DOHH2 (cell line): ENCODE data around the gene RAB26.

ENCODE experiments used
- H3F3A ChIP-seq: fragments of 200-600 bp; sonication (generic), shearing (Covaris generic); 2 replicates; pipeline ENCODE4 v1.6.0; 2016; ENCODE audit warnings: antibody characterized with exemption, mild to moderate bottlenecking; ENCODE audit not compliant: control insufficient read depth, insufficient read depth
- H3K27ac ChIP-seq: fragments of 200-600 bp; sonication (generic); 2 replicates; pipeline ENCODE4 v1.5.1; 2014; ENCODE audit warnings: low read depth, mild to moderate bottlenecking, low read length, moderate library complexity
- H3K27me3 ChIP-seq: fragments of 200-600 bp; sonication (generic); 2 replicates; pipeline ENCODE4 v1.6.1; 2014; ENCODE audit warnings: mild to moderate bottlenecking, low read length, mixed read lengths; ENCODE audit not compliant: control insufficient read depth
- H3K36me3 ChIP-seq: fragments of 200-600 bp; sonication (generic); 2 replicates; pipeline ENCODE4 v1.6.1; 2014; ENCODE audit warnings: mild to moderate bottlenecking, low read length, moderate library complexity, mixed read lengths; ENCODE audit not compliant: control insufficient read depth
- H3K4me1 ChIP-seq: fragments of 200-600 bp; sonication (generic); 2 replicates; pipeline ENCODE4 v1.6.1; 2014; ENCODE audit warnings: mild to moderate bottlenecking, low read length, mixed read lengths; ENCODE audit not compliant: control insufficient read depth
- H3K4me2 ChIP-seq: fragments of 200-600 bp; sonication (generic); 2 replicates; pipeline ENCODE4 v1.6.0; 2014; ENCODE audit warnings: mild to moderate bottlenecking, low read length, moderate library complexity
- H3K4me3 ChIP-seq: fragments of 200-600 bp; sonication (generic); 2 replicates; pipeline ENCODE4 v1.5.1; 2014; ENCODE audit warnings: mild to moderate bottlenecking, low read length, mixed read lengths
- H3K79me2 ChIP-seq: fragments of 200-600 bp; sonication (generic); 2 replicates; pipeline ENCODE4 v1.6.1; 2014; ENCODE audit warnings: mild to moderate bottlenecking, low read length, mixed read lengths; ENCODE audit not compliant: control insufficient read depth
- H3K9me2 ChIP-seq: fragments of 200-600 bp; sonication (generic); replicated peaks from 2 replicates; pipeline ENCODE4 v1.6.1; 2014; ENCODE audit warnings: mild to moderate bottlenecking, low read length, mixed read lengths; ENCODE audit not compliant: control insufficient read depth
- H3K9me3 ChIP-seq: fragments of 200-600 bp; sonication (generic); 2 replicates; pipeline ENCODE4 v1.6.1; 2014; ENCODE audit warnings: antibody characterized with exemption, low read length, mixed read lengths; ENCODE audit not compliant: control insufficient read depth, insufficient read depth
- H4K20me1 ChIP-seq: fragments of 200-600 bp; sonication (generic); 2 replicates; pipeline ENCODE4 v1.6.0; 2014; ENCODE audit warnings: low read depth, mild to moderate bottlenecking, antibody characterized with exemption, low read length, moderate library complexity; ENCODE audit not compliant: control insufficient read depth, insufficient read depth
- EZH2phosphoT487 ChIP-seq: fragments of 200-600 bp; sonication (generic); IDR thresholded peaks from 2 replicates; pipeline ENCODE4 v1.6.1; 2017; ENCODE audit warnings: borderline replicate concordance, mild to moderate bottlenecking, antibody characterized with exemption, low read length, moderate library complexity, mixed read lengths
- TF ChIP-seq, protein P1 (sequence below): fragments of 200-600 bp; sonication (generic); IDR thresholded peaks from one replicate; pipeline ENCODE4 v1.5.1; 2014; ENCODE audit warnings: antibody characterized with exemption, mild to moderate bottlenecking, low read depth, low read length; ENCODE audit not compliant: poor library complexity, severe bottlenecking

The RAB26 gene

DNA sequence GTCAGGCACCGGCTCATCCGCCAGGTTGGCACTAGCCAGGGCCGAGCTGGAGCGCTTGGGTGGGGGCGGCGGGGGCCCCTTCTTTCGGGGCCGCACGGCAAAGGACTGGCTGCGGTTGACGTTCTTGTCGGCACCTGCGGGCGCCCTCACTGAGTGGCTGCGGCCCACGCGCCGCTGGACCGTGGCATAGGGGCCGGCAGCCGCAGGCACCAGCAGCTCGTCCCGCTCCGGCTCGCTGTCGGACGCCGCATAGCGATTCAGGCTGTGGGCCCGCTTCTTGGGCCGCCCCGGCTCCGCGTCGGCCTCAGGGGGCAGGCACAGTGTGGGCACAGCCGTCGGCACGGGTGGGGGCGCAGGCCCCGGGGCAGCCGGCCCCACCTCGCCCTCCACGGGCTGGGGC is 32.0 kb downstream of the RAB26 start:
- 0 out of 2 replicates have a peak, but pooled peaks cover 2% of the 10 kb centered on the region for H3K4me1 ChIP-seq
- no peaks in the 10 kb centered on the region for H3K9me2 ChIP-seq

DNA sequence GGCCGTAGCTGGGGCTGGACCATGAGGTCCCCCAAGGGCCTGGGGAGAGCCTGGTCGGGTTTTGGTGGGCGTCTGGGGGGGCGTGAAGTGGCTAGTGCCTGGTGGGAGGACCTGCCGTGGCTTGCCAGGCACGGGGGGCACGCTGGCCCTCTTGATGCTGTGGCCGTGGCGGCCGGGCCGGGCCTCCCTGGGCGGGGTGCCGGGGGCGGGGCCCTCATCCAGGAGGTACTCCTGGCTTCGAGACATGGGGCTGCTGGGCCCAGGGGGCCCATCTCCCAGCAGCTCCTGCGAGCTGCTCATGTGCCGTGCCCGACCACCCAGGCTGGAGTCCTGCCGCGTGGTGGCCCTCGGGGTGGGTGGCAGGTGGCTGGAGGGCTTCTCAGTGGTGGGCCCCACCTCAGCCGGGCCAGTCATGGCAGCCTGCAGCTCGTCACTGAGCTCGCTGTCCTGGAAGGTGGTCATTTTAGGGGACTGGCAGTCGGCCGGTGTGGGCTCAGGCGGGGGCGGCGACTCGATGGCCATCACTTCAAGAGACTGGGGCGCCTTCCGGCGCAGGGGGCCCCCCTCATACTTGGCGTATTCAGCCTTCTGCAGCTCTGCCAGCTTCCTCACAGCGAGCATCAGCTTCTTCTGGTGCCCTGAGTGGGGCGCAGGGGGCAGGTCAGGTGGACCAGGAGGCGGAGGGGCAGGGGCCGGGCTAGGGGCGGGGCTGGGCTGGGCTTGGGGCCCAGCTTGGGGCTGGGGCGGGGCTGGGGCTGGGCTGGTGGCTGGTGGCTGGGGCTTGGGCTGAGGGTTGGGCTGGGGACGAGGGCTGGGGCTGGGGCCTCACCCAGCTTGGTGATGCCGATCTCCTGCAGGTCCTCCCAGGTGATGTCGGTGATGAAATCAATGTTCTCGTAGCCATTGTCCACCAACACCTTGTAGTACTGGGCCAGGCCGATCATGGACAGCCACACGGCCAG is 32.8 kb downstream of the RAB26 start:
- H3K4me3 ChIP-seq: no peak overlapping the region
- no peak overlapping the region for H3K27ac ChIP-seq
- peaks cover 27% of the 10 kb centered on the region for H3K36me3 ChIP-seq
- no peaks in the 10 kb centered on the region for H3K27me3 ChIP-seq
- no peaks in the 10 kb centered on the region for H3K9me2 ChIP-seq
- no peaks in the 10 kb centered on the region for H3K9me3 ChIP-seq
- TF ChIP-seq EZH2phosphoT487: no peak
- TF ChIP-seq, protein P1, sequence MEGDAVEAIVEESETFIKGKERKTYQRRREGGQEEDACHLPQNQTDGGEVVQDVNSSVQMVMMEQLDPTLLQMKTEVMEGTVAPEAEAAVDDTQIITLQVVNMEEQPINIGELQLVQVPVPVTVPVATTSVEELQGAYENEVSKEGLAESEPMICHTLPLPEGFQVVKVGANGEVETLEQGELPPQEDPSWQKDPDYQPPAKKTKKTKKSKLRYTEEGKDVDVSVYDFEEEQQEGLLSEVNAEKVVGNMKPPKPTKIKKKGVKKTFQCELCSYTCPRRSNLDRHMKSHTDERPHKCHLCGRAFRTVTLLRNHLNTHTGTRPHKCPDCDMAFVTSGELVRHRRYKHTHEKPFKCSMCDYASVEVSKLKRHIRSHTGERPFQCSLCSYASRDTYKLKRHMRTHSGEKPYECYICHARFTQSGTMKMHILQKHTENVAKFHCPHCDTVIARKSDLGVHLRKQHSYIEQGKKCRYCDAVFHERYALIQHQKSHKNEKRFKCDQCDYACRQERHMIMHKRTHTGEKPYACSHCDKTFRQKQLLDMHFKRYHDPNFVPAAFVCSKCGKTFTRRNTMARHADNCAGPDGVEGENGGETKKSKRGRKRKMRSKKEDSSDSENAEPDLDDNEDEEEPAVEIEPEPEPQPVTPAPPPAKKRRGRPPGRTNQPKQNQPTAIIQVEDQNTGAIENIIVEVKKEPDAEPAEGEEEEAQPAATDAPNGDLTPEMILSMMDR: no peak
- no peaks in the 10 kb centered on the region for H4K20me1 ChIP-seq
- no peak overlapping the region for H3K4me2 ChIP-seq
- 0 out of 2 replicates have a peak, but pooled peaks cover 2% of the 10 kb centered on the region for H3K4me1 ChIP-seq
- no peaks in the 10 kb centered on the region for H3F3A ChIP-seq
- H3K79me2 ChIP-seq: no peaks in the 10 kb centered on the region

More for the DNA sequence above, 32.0 kb downstream of the RAB26 start:
- Histone ChIP-seq H3K79me2 (no peaks in the 10 kb centered on the region), H3K4me3 (no peak overlapping the region), H4K20me1 (no peaks in the 10 kb centered on the region), H3K27ac (no peak overlapping the region), H3K9me3 (no peaks in the 10 kb centered on the region), H3K36me3 (peaks cover 35% of the 10 kb centered on the region), H3K27me3 (no peaks in the 10 kb centered on the region), H3F3A (no peaks in the 10 kb centered on the region), H3K4me2 (no peak overlapping the region)
- no peak for TF ChIP-seq EZH2phosphoT487
- TF ChIP-seq, protein P1: no peak

DNA sequence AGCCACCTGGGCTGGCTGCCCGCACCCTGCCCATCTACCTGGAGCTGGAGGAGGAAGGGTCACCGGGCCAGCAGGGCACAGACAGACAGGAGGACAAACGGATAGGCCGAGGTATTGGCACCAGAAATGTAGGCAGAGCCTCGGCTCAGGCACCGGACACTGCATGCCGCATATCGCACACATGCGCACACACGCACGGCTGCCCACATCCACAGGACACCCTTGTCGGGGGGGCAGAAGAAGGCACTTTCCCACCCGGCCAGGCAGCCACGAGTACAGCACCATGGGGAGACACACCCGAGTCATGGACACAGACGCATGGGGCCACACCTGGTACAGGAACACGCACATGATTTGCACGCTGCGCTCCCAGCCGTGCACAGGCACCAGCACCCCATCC is 33.5 kb downstream of the RAB26 start:
- H3K79me2 ChIP-seq: no peaks in the 10 kb centered on the region
- no peaks in the 10 kb centered on the region for H3K27me3 ChIP-seq
- H3K36me3 ChIP-seq: peaks cover 22% of the 10 kb centered on the region
- TF ChIP-seq, protein P1: no peak
- TF ChIP-seq EZH2phosphoT487: no peak
- H3K27ac ChIP-seq: no peak overlapping the region
- no peaks in the 10 kb centered on the region for H3K9me3 ChIP-seq
- H3K4me3 ChIP-seq: no peak overlapping the region
- H4K20me1 ChIP-seq: no peaks in the 10 kb centered on the region
- no peak overlapping the region for H3K4me2 ChIP-seq
- H3K4me1 ChIP-seq: 0 out of 2 replicates have a peak, but pooled peaks cover 2% of the 10 kb centered on the region
- H3F3A ChIP-seq: no peaks in the 10 kb centered on the region
- H3K9me2 ChIP-seq: no peaks in the 10 kb centered on the region
